Measurements from ENCODE around the gene LEO1.

- TF ChIP-seq CTCF (IDR thresholded peaks at IDR 0.05) (peak in 5 of 7 experiments; percentile 47 to 73 (median 56)), POLR2AphosphoS5 (IDR thresholded peaks at IDR 0.05) (no peak)
Measured at GRCh38 chr15:51888593-51889195, 82.9 kb downstream of the LEO1 start.

Data from stomach (tissue), 4 donors.